DMS53 treated with DMSO at 0.1 percent for 48 hours (cell line): Measurements from ENCODE around the gene TIAM1.

ENCODE experiments used
- DNase-seq: peaks from one replicate; lab custom pipeline; 2025; ENCODE audit not compliant: unreplicated experiment; lab: John Stamatoyannopoulos, UW

The TIAM1 gene

GRCh38 chr21:31182231-31183140 lies 161.6 kb downstream of the TIAM1 start:
- DNase-seq, result no peak

- DNase-seq, result no peak
Measured at GRCh38 chr21:31181082-31181750, 162.8 kb downstream of the TIAM1 start.

- peak; percentile 35 for DNase-seq
Measured at GRCh38 chr21:31180256-31181081, 163.6 kb downstream of the TIAM1 start.

GRCh38 chr21:31176725-31177124 lies 167.3 kb downstream of the TIAM1 start:
- DNase-seq, result no peak

GRCh38 chr21:31176080-31176551 lies 167.9 kb downstream of the TIAM1 start:
- DNase-seq, result no peak

- no peak for DNase-seq
Measured at GRCh38 chr21:31173881-31174555, 170.0 kb downstream of the TIAM1 start.

GRCh38 chr21:31172328-31172727 lies 171.7 kb downstream of the TIAM1 start:
- DNase-seq, result no peak

GRCh38 chr21:31164713-31165694 lies 179.1 kb downstream of the TIAM1 start:
- no peak for DNase-seq

GRCh38 chr21:31162827-31163226 lies 181.2 kb downstream of the TIAM1 start:
- DNase-seq, result no peak

GRCh38 chr21:31162079-31162699 lies 181.9 kb downstream of the TIAM1 start:
- DNase-seq, result no peak

GRCh38 chr21:31161157-31161556 lies 182.9 kb downstream of the TIAM1 start:
- DNase-seq, result no peak

GRCh38 chr21:31159808-31160207 lies 184.3 kb downstream of the TIAM1 start:
- DNase-seq, result no peak

GRCh38 chr21:31158789-31159581 lies 185.1 kb downstream of the TIAM1 start:
- no peak for DNase-seq

- DNase-seq, result no peak
Measured at GRCh38 chr21:31157756-31158155, 186.3 kb downstream of the TIAM1 start.

- DNase-seq, result no peak
Measured at GRCh38 chr21:31156662-31157061, 187.4 kb downstream of the TIAM1 start.

GRCh38 chr21:31156169-31156568 lies 187.9 kb downstream of the TIAM1 start:
- no peak for DNase-seq

GRCh38 chr21:31151156-31152045 lies 192.7 kb downstream of the TIAM1 start:
- DNase-seq, result no peak
